Measurements from ENCODE around the gene CALML4.

DNA sequence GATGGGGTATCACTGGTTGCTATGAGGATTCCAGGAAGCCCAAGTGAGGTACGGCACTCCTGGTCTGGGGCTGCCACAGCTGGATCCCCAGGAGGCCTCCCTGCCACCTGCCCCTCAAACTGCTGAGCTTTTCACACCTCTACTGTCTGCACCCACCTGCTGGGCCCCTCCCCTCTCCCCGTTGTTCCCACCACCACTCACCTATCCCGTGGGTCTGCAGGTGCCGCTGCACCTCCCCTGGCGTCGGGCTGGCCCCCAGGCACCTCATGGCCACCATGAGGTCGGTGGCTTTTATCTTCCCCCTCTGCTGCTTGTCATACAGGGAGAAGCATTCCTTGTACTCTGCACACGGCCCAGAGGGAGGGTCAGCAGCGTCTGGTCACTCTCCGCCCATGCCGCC, 5.8 kb downstream of the CALML4 start:
- TF ChIP-seq POLR2A (IDR thresholded peaks at IDR 0.05) (no peak), CTCF (IDR thresholded peaks at IDR 0.05) (no peak)
